ENCODE results near the gene ALPK3. TPM values are rescaled to one million over a fixed set of nuclear protein-coding genes. Genes with fewer than 3 reads are reported as not detected.

The ALPK3 gene
- polyA plus RNA-seq, 1 experiment = 0.06 TPM

GRCh38 chr15:84797212-84797611 is 19.9 kb upstream of the ALPK3 start:
- peaks cover 35% of the 10 kb centered on the region for H3K36me3 ChIP-seq (ENCODE audit: control insufficient read depth, insufficient read depth, low read length)
- no peak overlapping the region for H3K4me3 ChIP-seq (ENCODE audit: low read depth, low read length)
- no peaks in the 10 kb centered on the region for H3K27me3 ChIP-seq (ENCODE audit: control insufficient read depth, insufficient read depth, low read length)
- no peak for TF ChIP-seq CTCF (IDR thresholded peaks at IDR 0.05; ENCODE audit: insufficient read depth, low read depth, low read length)
- ChIA-PET CTCF (interaction anchor here (0.6 kb wide), 1 partner anchor 30 kb away, joined by 4 read pairs; no protein-coding TSS in a partner anchor), POLR2A (no interaction called here)
- no peak for DNase-seq (ENCODE audit: low read depth)

- no peak overlapping the region for H3K4me3 ChIP-seq (ENCODE audit: low read depth, low read length)
- no peak for DNase-seq (ENCODE audit: low read depth)
- no peak for TF ChIP-seq CTCF (IDR thresholded peaks at IDR 0.05; ENCODE audit: insufficient read depth, low read depth, low read length)
- ChIA-PET CTCF (no interaction called here), POLR2A (no interaction called here)
- H3K27me3 ChIP-seq (ENCODE audit: control insufficient read depth, insufficient read depth, low read length) = no peaks in the 10 kb centered on the region
- H3K36me3 ChIP-seq (ENCODE audit: control insufficient read depth, insufficient read depth, low read length) = peaks cover 34% of the 10 kb centered on the region
Measured at GRCh38 chr15:84797801-84798200, 19.4 kb upstream of the ALPK3 start.

GRCh38 chr15:84798436-84798946 is 18.7 kb upstream of the ALPK3 start:
- DNase-seq (ENCODE audit: low read depth) = no peak
- no peaks in the 10 kb centered on the region for H3K27me3 ChIP-seq (ENCODE audit: control insufficient read depth, insufficient read depth, low read length)
- ChIA-PET POLR2A (no interaction called here), CTCF (no interaction called here)
- TF ChIP-seq CTCF (IDR thresholded peaks at IDR 0.05; ENCODE audit: insufficient read depth, low read depth, low read length) = no peak
- H3K4me3 ChIP-seq (ENCODE audit: low read depth, low read length) = no peak overlapping the region
- H3K36me3 ChIP-seq (ENCODE audit: control insufficient read depth, insufficient read depth, low read length) = peaks cover 34% of the 10 kb centered on the region

- no peak for DNase-seq (ENCODE audit: low read depth)
- H3K36me3 ChIP-seq (ENCODE audit: control insufficient read depth, insufficient read depth, low read length) = peaks cover 34% of the 10 kb centered on the region
- POLR2A ChIA-PET = no interaction called here
- TF ChIP-seq CTCF (IDR thresholded peaks at IDR 0.05; ENCODE audit: insufficient read depth, low read depth, low read length) = no peak
- CTCF ChIA-PET = no interaction called here
- H3K4me3 ChIP-seq (ENCODE audit: low read depth, low read length) = no peak overlapping the region
- H3K27me3 ChIP-seq (ENCODE audit: control insufficient read depth, insufficient read depth, low read length) = no peaks in the 10 kb centered on the region
Measured at GRCh38 chr15:84799511-84800187, 17.5 kb upstream of the ALPK3 start.

- H3K36me3 ChIP-seq (ENCODE audit: control insufficient read depth, insufficient read depth, low read length) = peaks cover 37% of the 10 kb centered on the region
Measured at GRCh38 chr15:84800365-84800806, 16.8 kb upstream of the ALPK3 start.

More at GRCh38 chr15:84800365-84800806, 16.8 kb upstream of the ALPK3 start:
- Histone ChIP-seq H3K27me3 (ENCODE audit: control insufficient read depth, insufficient read depth, low read length) (no peaks in the 10 kb centered on the region), H3K4me3 (ENCODE audit: low read depth, low read length) (no peak overlapping the region)
- no peak for TF ChIP-seq CTCF (IDR thresholded peaks at IDR 0.05; ENCODE audit: insufficient read depth, low read depth, low read length)
- ChIA-PET POLR2A (no interaction called here), CTCF (no interaction called here)
- DNase-seq (ENCODE audit: low read depth) = no peak
